K562 (cell line): Measurements from ENCODE around the gene PAN2. TPM values are rescaled to one million over a fixed set of nuclear protein-coding genes. Genes with fewer than 3 reads are reported as not detected.

Experiments used
- CBFA2T2 ChIP-seq: fragments of 450-650 bp; conservative IDR thresholded peaks from 2 replicates; pipeline ENCODE4 v1.6.1; 2017; ENCODE audit warnings: mild to moderate bottlenecking
- CBFA2T3 ChIP-seq: fragments of 450-650 bp; IDR thresholded peaks from 2 replicates; pipeline ENCODE4 v1.6.1; 2017
- CHD2 ChIP-seq: IDR thresholded peaks from 2 replicates; pipeline ENCODE4 v1.6.1; 2011; ENCODE audit warnings: low read depth, low read length
- ERF ChIP-seq: fragments of 450-650 bp; formaldehyde crosslinking; IDR thresholded peaks from 2 replicates; pipeline ENCODE4 v1.4.0; 2020; ENCODE audit warnings: mild to moderate bottlenecking, mixed read lengths
- HEY1 ChIP-seq: fragments of 250-450 bp; sonication (Bioruptor Pico); IDR thresholded peaks from 2 replicates; pipeline ENCODE4 v1.5.0; 2020; ENCODE audit warnings: mild to moderate bottlenecking, moderate library complexity, borderline replicate concordance
- KLF16 ChIP-seq: IDR thresholded peaks from 2 replicates; pipeline ENCODE4 v1.6.1; 2016; ENCODE audit warnings: antibody characterized with exemption
- NCOA2 ChIP-seq, 2 experiments: fragments of 450-650 bp; IDR thresholded peaks; 2 replicates each; pipeline ENCODE4 v1.6.1; 2018; ENCODE audit warnings: mild to moderate bottlenecking in 2 of 2, moderate library complexity in 1 of 2; ENCODE audit not compliant: partially characterized antibody in 2 of 2
- PRMT5 ChIP-seq: sonication (generic); formaldehyde crosslinking; IDR thresholded peaks from 2 replicates; pipeline ENCODE4 v1.5.0; 2020; ENCODE audit warnings: missing genetic modification reagents
- TEAD1 ChIP-seq, 2 experiments: fragments of 450-650 bp in 1 of 2; sonication (generic) in 1 of 2; formaldehyde crosslinking; IDR thresholded peaks; 2 replicates each; pipeline versions ENCODE4 v1.4.0 to v1.8.0; 2020 to 2022; ENCODE audit warnings: mild to moderate bottlenecking in 2 of 2, missing genetic modification reagents in 1 of 2
- ZNF561 ChIP-seq: fragments of 450-650 bp; formaldehyde crosslinking; conservative IDR thresholded peaks from 2 replicates; pipeline ENCODE4 v1.4.0; 2020; ENCODE audit warnings: mild to moderate bottlenecking, moderate library complexity
- ZSCAN32 ChIP-seq: fragments of 450-650 bp; formaldehyde crosslinking; IDR thresholded peaks from 2 replicates; pipeline ENCODE4 v1.4.0; 2020; ENCODE audit warnings: mild to moderate bottlenecking, moderate library complexity
- polyA plus RNA-seq, 8 experiments: library from polyadenylated mRNA; depleted of rRNA in 4 of 8; stranded (reverse) in 5 of 8; unstranded in 3 of 8; fragments of >200 nt; fragmentation: Nextera tagmentation in 2 of 8; fragmentation: Illumina TruSeq in 1 of 8; extraction: Ambion mirVana in 2 of 8; extraction: Trizol in 1 of 8; gene quantifications; 2 replicates each; pipeline versions ENCODE4 v1.2.1 to v1.2.3, GENCODE V29; 2011 to 2014; ENCODE audit warnings: inconsistent platforms in 1 of 8, missing spikeins in 1 of 8
- total RNA-seq, 7 experiments: library from RNA; depleted of rRNA in 6 of 7; stranded (reverse); fragments of >200 nt in 6 of 7; fragmentation: Illumina TruSeq in 2 of 7; extraction: Trizol in 2 of 7; gene quantifications; 2 replicates each; pipeline versions ENCODE4 v1.2.1 to v1.2.3, GENCODE V29; 2011 to 2021; ENCODE audit warnings: low replicate concordance in 1 of 7
- TF ChIP-seq, protein P1 (sequence below): fragments of 200-400 bp; formaldehyde crosslinking; IDR thresholded peaks from 2 replicates; pipeline ENCODE4 v1.6.1; 2017; ENCODE audit warnings: mild to moderate bottlenecking, low read depth, low read length, moderate library complexity
- TF ChIP-seq, protein P2 (sequence below): fragments of 250-450 bp; sonication (Bioruptor Pico); IDR thresholded peaks from 2 replicates; pipeline ENCODE4 v1.8.0; 2021; ENCODE audit warnings: moderate library complexity, mild to moderate bottlenecking, inconsistent platforms
- TF ChIP-seq, protein P3 (sequence below): fragments of 450-650 bp; IDR thresholded peaks from 2 replicates; pipeline ENCODE4 v1.6.1; 2016
- TF ChIP-seq, protein P4 (sequence below): IDR thresholded peaks from 2 replicates; pipeline ENCODE4 v1.6.1; 2014; ENCODE audit warnings: antibody characterized with exemption
- TF ChIP-seq, protein P5 (sequence below): fragments of 250-450 bp; sonication (Bioruptor Pico); IDR thresholded peaks from 2 replicates; pipeline ENCODE4 v1.4.0; 2020; ENCODE audit warnings: mild to moderate bottlenecking, moderate library complexity, borderline replicate concordance

The PAN2 gene
- total and polyA plus RNA-seq, 9 of the 15 experiments (the other 6 are each of a cell fraction or from before 2014, with no cell fraction given): 15.0 to 66.1 (median 25.9) TPM

GRCh38 chr12:56300644-56301464 is 32.9 kb downstream of the PAN2 start (continued):
- TF ChIP-seq CBFA2T3 (peak; percentile 96), ERF (CRISPR knock-in tag) (no peak), ZSCAN32 (no peak; the same call in 1 of the 2 replicates), CBFA2T2 (peak; percentile 91), PRMT5 (CRISPR knock-in tag) (no peak), ZNF561 (CRISPR knock-in tag) (no peak), TEAD1 (CRISPR knock-in tag; IDR thresholded peaks at IDR 0.05) (peak in 1 of 2 experiments; percentile 79; a peak in 1 of 4 replicates), HEY1 (CRISPR knock-in tag) (no peak), KLF16 (peak; percentile 42; the same call in 1 of the 2 replicates), NCOA2 (IDR thresholded peaks at IDR 0.05; ENCODE audit: partially characterized antibody in 2 of 2) (peak in 1 of 2 experiments; percentile 85), CHD2 (no peak)
- TF ChIP-seq, protein P1, sequence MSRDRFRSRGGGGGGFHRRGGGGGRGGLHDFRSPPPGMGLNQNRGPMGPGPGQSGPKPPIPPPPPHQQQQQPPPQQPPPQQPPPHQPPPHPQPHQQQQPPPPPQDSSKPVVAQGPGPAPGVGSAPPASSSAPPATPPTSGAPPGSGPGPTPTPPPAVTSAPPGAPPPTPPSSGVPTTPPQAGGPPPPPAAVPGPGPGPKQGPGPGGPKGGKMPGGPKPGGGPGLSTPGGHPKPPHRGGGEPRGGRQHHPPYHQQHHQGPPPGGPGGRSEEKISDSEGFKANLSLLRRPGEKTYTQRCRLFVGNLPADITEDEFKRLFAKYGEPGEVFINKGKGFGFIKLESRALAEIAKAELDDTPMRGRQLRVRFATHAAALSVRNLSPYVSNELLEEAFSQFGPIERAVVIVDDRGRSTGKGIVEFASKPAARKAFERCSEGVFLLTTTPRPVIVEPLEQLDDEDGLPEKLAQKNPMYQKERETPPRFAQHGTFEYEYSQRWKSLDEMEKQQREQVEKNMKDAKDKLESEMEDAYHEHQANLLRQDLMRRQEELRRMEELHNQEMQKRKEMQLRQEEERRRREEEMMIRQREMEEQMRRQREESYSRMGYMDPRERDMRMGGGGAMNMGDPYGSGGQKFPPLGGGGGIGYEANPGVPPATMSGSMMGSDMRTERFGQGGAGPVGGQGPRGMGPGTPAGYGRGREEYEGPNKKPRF: no peak
- TF ChIP-seq, protein P2, sequence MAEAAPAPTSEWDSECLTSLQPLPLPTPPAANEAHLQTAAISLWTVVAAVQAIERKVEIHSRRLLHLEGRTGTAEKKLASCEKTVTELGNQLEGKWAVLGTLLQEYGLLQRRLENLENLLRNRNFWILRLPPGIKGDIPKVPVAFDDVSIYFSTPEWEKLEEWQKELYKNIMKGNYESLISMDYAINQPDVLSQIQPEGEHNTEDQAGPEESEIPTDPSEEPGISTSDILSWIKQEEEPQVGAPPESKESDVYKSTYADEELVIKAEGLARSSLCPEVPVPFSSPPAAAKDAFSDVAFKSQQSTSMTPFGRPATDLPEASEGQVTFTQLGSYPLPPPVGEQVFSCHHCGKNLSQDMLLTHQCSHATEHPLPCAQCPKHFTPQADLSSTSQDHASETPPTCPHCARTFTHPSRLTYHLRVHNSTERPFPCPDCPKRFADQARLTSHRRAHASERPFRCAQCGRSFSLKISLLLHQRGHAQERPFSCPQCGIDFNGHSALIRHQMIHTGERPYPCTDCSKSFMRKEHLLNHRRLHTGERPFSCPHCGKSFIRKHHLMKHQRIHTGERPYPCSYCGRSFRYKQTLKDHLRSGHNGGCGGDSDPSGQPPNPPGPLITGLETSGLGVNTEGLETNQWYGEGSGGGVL (CRISPR knock-in tag): no peak
- TF ChIP-seq, protein P3, sequence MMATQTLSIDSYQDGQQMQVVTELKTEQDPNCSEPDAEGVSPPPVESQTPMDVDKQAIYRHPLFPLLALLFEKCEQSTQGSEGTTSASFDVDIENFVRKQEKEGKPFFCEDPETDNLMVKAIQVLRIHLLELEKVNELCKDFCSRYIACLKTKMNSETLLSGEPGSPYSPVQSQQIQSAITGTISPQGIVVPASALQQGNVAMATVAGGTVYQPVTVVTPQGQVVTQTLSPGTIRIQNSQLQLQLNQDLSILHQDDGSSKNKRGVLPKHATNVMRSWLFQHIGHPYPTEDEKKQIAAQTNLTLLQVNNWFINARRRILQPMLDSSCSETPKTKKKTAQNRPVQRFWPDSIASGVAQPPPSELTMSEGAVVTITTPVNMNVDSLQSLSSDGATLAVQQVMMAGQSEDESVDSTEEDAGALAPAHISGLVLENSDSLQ: no peak
- TF ChIP-seq, protein P4, sequence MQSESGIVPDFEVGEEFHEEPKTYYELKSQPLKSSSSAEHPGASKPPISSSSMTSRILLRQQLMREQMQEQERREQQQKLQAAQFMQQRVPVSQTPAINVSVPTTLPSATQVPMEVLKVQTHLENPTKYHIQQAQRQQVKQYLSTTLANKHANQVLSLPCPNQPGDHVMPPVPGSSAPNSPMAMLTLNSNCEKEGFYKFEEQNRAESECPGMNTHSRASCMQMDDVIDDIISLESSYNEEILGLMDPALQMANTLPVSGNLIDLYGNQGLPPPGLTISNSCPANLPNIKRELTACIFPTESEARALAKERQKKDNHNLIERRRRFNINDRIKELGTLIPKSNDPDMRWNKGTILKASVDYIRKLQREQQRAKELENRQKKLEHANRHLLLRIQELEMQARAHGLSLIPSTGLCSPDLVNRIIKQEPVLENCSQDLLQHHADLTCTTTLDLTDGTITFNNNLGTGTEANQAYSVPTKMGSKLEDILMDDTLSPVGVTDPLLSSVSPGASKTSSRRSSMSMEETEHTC: no peak
- TF ChIP-seq, protein P5, sequence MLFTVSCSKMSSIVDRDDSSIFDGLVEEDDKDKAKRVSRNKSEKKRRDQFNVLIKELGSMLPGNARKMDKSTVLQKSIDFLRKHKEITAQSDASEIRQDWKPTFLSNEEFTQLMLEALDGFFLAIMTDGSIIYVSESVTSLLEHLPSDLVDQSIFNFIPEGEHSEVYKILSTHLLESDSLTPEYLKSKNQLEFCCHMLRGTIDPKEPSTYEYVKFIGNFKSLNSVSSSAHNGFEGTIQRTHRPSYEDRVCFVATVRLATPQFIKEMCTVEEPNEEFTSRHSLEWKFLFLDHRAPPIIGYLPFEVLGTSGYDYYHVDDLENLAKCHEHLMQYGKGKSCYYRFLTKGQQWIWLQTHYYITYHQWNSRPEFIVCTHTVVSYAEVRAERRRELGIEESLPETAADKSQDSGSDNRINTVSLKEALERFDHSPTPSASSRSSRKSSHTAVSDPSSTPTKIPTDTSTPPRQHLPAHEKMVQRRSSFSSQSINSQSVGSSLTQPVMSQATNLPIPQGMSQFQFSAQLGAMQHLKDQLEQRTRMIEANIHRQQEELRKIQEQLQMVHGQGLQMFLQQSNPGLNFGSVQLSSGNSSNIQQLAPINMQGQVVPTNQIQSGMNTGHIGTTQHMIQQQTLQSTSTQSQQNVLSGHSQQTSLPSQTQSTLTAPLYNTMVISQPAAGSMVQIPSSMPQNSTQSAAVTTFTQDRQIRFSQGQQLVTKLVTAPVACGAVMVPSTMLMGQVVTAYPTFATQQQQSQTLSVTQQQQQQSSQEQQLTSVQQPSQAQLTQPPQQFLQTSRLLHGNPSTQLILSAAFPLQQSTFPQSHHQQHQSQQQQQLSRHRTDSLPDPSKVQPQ (CRISPR knock-in tag): no peak
